ENCODE measurements around the gene LRP5.
"Not testable (repeated sequence)": the region's sequence is repeated elsewhere in the genome, so short reads cannot be mapped to it uniquely, and the experiment has no call there.

Gene LRP5

DNA sequence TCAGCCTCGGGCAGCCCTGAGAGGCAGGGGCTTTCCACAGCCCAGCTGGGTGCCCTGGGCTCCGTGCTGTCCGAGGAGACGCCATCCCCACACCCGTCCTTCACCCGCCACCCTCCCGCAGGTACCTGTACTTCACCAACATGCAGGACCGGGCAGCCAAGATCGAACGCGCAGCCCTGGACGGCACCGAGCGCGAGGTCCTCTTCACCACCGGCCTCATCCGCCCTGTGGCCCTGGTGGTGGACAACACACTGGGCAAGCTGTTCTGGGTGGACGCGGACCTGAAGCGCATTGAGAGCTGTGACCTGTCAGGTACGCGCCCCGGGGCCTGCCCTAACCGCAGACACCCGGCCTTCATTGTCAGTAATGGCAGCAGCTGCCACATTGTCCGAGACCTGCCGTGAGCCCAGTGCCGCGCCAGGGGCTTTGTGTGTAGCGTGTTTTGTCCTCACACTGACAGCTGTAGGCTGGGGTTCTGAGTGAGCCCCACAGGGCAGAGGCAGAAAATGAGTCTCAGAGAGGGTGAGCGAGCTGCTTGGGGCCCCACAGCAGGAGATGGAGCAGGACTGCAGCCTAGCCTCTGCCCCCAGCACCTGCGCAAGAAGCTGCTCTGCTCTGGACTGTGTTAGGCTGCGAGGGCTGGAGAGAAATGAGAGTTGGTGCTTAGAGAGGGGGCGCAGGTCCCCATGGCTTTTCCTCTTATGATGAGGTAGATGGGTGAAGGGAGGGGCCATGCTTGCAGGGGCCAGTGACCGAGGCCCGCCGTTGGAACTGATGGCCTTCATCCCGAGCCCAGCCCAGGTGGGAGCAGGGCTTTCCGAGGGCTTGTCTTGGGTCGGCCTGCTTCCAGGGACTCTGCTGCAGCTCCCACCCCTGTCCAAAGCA, 112.8 kb downstream of the LRP5 start:
- no peak for DNase-seq

DNA sequence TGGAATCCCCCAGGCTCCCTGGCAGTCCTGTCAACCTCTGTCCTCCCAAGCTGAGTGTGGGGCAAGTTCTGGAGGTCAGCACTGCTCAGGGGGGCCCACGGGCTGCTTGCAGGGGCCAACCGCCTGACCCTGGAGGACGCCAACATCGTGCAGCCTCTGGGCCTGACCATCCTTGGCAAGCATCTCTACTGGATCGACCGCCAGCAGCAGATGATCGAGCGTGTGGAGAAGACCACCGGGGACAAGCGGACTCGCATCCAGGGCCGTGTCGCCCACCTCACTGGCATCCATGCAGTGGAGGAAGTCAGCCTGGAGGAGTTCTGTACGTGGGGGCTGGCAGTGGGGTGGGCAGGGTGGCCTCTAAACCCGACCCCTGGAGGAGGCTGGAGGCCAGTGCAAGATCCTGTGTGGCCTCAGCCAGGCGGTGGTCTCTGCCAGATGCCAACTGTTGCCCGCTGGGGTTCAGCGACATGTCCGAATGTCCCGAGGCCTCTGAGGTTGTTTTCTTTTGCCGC, 113.5 kb downstream of the LRP5 start:
- DNase-seq: no peak

DNA sequence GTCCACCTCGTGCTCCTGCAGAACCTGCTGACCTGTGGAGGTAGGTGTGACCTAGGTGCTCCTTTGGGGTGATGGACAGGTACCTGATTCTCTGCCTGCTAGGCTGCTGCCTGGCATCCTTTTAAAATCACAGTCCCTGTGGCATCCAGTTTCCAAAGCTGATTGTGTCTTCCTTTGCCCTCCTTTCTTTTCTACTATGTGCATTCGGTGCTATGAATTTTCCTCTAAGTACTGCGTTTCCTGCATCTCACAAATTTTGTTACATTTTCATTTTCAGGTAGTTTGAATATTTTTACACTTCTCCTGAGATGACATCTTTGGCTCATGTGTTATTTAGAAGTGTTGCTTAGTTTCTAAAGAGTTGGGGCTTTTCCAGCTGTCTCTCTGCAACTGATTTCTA, 117.3 kb downstream of the LRP5 start:
- no peak for DNase-seq

DNA sequence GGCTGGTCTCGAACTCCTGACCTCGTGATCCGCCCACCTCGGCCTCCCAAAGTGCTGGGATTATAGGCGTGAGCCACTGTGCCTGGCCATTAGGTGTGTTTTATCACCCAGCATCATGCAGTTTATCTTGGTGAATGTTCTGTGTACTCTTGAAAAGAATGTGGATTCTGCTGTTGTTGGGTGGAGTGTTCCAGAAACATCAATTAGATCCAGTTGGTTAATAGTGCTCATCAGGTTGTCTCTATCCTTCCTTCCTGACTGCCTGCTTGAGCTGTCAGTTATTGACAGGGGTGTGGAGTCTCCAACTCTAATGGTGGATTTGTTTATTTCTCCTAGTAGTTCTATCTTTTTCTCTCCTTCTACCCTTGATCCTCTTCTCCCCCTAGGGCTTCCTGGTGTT, 118.0 kb downstream of the LRP5 start:
- DNase-seq: no peak

DNA sequence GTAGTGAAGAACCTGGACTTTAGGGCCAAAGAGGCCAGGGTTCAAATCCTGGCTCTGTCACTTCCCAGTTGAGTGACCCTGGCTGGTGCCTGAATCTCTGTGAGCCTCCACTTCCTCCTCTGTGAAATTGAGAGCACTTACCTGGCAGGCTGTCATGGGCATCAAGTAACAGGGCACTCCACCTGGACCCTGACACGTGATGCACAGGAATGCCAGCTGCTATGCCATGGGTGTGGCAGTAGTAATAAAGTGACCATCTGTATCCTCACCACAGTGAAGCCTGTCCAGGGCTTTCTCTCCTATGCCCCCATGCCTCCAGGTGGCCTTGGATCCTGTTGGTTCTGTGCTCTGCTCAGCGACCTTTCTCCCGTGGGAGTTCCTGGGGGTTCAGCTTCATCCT, 118.4 kb downstream of the LRP5 start:
- DNase-seq: no peak

DNA sequence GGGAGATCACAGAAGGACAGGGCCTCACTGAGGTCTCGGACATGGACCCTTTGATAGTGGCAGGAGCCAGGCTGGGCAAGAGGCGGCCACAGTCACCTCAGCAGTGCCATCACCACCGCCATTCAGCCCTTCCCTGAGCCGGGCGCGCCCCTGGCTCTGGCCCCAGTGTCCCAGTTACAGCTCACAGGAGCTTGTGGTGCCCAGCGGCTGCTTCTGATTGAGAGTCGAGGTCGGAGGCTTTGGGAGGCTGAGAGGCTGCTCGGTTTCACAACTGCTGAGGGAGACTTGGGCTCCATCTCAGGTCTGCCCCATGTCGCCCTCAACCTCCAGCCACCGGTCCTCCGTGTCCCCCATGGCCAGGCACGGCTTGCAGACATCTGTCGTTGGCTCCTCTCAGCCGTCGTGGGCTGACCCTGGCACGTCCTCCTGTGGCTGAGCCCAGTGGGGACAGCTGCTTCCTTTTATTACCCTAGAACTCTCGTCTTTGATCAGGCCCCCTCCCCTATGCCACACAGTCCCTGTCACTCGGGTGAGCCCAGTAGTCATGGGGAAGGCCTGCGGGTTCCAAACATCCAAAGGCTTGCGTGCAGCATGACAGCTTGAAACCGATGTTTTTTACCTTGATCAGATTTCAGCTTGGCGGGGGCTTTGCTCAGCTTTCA, 119.7 kb downstream of the LRP5 start:
- no peak for DNase-seq

DNA sequence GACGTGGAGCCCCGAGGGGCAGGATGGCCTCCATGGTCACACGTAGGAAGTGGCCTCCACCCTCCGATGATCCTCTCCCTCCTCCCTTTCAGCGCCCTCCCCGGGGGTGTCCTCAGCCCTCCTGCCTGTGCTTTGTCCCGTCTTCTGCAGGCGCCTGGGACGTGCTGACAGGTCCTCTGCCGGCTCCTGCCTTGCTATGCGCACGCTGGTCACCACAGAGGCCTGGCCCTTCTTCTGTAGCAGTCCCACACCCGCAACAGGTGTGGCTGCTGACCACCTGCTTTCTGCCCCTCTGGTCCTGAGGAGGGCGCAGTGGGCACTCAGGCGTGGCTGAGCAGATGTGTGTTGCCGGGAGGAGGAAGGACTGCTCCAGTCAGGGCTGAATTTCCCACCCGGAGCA, 120.5 kb downstream of the LRP5 start:
- no peak for DNase-seq

DNA sequence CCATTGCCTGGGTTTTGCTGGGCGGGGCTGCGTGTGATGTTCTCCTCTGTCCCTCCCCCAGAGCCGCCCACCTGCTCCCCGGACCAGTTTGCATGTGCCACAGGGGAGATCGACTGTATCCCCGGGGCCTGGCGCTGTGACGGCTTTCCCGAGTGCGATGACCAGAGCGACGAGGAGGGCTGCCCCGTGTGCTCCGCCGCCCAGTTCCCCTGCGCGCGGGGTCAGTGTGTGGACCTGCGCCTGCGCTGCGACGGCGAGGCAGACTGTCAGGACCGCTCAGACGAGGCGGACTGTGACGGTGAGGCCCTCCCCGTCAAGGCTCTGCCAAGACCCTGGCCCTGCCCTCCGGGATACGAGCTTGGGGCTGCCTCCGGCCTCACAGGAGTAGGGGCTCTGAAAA, 121.2 kb downstream of the LRP5 start:
- DNase-seq: no peak

DNA sequence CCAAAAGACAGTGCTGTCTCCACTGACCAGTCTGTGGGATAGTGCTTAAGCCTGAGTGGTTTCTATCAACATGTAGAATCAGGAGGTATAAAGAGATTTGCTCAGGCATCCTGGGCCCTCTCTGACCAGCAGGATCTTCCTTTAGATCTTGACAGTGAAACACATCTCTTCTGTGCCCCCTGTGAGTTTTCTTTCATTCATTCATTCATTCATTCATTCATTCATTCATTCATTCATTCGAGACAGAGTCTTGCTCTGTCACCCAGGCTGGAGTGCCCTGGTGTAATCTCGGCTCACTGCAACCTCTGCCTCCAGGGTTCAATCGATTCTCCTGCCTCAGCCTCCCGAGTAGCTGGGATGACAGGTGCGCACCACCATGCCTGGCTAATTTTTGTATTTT, 121.8 kb downstream of the LRP5 start:
- not testable (repeated sequence) for DNase-seq

DNA sequence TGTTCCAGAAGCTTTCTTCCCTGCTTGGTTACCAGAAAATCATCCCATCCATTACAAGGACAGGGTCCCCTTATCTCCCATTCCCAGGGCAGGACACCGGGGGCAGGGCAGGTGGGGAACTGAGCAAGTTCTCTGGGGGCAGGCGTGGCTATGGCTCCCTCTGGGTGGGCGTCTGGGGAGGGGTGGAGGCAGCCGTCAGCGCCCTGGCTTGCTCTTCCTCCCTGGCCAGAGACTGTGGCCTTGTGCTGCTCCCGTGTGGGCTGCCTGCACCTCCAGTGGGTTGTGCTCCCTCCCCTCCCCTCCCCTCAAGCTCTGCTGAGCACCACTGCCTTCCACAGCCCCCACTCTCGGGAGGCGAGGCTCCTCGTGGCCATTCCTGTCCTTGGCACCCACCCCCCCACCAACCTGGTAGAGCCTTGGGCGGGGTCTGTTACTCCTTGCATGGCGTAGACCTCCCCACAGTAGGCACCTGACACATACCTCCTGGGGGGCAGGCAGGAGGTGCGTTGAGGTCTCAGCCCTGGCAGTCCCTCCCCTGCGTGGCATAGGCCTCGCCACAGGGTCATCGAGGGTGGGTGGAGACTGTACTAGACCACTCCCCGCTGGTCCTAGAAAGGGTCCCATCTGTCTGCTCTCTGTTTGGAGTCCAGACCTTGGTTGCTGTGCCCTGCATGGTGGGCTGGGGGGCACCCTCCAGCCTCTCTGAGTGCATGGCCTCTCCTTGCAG, 123.9 kb downstream of the LRP5 start:
- no peak for DNase-seq

DNA sequence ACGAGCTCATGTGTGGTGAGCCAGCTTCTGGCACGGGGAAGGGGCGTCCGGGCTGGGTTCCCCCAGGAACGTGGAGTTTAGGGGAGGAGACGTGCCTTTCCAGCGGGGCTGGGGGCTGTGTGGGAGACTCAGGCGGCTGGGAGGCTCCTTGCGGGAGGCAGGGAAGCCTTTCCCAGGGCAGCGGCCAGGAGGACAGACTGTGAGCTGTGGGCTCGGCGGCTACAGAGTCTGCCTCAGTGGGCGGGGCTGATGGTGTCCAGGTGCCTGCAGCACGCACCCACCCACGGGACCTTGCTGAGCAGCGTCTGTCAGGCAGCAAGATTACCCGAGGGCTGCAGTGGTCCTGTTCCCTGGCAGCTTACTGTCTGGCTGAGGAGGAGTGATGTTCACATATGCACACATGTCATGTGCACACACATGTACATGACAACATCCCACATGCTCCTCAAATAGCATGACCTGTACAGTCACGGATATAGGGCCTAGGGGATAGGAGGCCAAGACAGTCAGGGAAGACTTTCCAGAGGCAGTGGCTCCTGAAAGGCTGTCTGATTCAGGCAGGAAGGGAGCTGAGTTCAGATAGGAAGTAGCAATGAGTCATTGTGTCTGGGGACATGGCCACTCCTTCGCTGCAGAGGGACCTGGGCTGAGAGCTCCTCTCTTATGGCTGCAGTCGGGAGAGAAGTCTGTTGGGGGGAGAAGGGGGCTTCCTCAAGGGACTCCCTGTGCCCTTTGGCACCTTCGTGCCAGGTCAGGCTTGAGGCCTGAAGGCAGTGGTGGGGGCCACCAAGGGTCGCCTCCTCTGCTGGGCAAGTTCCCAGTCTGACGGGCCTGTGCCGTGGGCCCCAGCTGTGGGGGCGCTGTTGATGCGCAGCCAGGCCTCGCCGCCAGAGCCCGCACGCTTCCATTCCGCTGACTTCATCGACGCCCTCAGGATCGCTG, 124.9 kb downstream of the LRP5 start:
- no peak for DNase-seq

DNA sequence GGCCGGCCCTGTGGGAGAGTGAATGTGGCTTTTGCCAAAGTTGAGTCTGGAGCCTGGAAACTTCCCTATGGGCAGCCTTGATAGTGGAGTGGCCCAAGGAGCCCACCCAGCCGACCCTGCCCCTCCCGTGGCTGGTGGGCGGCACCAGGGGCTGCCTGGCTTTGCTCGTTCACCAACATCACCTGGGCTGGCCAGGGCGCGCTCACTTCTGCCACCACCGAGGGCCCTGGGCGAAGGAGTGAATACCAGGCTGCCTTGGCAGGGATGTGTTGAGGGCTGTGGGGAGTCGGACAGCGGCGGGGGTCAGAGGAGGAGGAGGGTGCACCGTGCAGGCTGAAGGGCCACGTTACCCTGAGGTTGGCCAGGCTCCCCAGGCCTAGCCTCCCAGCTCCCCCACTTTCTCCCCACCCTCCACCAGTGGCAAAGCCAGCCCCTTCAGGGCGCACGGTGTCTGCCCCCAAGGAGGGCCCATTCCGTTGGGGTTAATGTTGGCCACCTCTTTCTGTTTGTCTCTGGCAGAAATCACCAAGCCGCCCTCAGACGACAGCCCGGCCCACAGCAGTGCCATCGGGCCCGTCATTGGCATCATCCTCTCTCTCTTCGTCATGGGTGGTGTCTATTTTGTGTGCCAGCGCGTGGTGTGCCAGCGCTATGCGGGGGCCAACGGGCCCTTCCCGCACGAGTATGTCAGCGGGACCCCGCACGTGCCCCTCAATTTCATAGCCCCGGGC, 125.7 kb downstream of the LRP5 start:
- no peak for DNase-seq

DNA sequence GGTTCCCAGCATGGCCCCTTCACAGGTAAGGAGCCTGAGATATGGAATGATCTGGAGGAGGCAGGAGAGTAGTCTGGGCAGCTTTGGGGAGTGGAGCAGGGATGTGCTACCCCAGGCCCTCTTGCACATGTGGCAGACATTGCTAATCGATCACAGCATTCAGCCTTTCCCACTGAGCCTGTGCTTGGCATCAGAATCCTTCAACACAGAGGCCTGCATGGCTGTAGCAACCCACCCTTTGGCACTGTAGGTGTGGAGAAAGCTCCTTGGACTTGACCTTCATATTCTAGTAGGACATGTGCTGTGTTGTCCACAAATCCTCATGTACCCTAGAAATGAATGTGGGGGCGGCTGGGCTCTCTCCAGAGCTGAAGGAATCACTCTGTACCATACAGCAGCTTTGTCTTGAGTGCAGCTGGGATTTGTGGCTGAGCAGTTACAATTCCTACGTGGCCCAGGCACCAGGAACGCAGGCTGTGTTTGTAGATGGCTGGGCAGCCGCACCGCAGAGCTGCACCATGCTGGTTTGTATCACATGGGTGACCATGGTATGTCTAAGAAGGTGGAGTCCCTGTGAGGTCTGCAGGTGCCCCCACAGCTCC, 126.4 kb downstream of the LRP5 start:
- DNase-seq: no peak

DNA sequence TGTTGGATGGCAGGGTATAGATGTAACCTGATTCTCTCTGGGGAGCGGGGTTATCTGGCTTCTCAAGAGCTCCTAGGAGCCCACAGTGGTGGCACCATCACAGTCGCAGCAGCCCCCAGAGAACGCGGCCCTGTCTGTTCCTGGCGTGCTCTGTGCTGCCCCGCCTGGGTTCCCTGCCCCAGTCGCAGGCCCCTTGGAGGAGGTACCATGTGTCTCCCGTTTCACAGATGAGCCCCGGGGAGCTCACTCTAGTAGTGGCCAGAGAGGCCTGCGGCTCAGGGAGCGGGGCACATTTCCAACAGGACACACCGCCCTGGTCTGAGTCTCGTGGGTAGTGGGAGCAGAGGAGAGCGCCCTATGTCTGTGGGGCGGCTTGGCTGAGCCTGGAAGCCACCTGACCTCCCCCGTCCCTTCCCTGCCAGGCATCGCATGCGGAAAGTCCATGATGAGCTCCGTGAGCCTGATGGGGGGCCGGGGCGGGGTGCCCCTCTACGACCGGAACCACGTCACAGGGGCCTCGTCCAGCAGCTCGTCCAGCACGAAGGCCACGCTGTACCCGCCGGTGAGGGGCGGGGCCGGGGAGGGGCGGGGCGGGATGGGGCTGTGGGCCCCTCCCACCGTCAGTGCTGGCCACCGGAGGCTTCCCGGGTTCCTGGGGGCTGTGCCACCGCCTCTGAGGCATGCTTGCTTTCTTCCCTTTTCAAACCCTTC, 127.1 kb downstream of the LRP5 start:
- DNase-seq: no peak

DNA sequence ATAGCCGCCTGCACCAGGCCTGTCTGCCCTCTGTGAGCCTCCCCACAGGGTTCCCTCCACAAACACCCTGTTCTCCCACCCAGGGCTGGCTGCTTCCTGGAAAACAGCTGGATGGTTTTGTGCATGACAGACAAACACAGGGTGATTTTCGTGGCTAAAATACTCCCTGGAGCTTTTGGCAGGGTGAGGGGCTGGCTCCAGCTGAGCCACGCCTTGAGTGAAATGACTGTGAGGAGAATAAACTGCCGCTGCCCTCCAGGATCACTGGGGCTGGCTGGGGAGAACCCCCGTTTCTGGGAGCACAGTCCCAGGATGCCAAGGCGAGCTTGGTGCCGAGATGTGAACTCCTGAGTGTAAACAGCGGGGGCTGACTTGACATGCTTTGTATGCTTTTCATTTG, 127.8 kb downstream of the LRP5 start:
- no peak for DNase-seq

DNA sequence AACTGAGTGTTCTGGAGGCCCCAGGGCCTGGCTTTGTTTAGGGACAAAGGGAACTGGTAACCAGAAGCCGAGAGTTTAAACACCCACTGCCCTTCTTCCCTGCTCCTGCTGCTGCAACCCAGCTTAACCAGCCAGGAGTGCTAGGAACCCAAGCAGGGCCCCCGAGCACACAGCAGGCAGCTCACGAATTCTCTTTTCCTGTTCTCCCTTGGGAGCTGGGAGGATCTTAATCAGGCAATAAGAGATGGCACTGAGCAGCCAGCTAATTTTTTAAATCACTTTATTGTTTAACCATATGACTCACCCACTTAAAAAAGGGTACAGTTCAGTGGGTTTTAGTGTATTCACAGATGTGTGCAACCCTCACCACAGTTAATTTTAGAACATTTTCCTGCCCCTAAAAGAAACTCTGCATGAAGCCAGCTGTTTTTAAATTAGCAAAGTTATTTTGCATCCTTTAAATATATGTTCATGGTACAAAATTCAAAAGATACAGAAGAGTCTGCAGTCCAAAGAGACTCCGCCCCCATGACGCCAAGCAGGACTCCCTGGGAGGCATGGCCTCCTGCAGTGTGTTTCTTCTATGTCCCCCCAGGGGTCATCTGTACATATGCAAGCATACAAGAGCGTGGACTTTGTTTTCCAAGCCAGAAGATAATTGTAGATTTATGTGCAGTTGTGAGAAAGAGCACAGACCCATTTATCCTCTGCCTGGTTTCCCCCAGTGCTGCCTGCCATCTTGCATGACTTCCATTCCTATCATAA, 129.3 kb downstream of the LRP5 start:
- no peak for DNase-seq

DNA sequence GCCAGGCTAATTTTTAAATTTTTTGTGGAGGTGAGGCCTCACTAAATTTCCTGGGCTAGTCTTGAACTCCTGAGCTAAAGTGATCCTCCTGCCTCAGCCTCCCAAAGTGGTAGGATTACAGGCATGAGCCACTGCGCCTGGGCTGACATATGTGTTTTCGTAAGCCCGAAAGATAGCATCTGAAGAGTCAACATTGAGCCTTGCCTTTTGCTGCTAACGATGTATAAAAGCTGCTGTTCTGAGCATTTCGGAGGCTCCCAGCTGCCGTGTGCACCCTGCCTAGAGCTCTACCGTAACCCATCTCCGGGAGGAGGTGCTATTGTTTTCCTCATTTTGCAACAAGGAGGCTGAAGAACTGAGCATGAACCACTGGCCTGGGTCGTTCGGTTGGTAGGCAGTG, 130.0 kb downstream of the LRP5 start:
- DNase-seq: no peak

DNA sequence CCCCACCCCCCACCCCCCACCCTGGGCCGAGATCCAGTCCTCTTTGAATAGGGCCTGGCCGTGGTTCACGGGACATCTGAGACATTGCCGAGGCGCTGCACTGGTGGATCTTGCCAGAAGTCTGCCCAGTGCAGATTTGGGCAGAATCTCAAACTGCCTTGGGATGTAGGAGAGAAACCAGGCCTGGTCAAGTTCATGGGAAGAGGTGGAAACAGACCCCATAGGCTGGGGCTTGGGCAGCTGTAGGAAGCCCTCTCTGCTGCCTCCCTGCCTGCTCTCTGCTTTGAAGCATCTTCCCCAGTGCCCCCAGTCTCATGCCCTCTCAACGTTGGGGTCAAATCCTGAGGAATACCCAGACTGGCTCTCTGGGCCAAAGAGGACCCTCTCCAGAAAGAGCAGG, 132.2 kb downstream of the LRP5 start:
- DNase-seq: no peak

DNA sequence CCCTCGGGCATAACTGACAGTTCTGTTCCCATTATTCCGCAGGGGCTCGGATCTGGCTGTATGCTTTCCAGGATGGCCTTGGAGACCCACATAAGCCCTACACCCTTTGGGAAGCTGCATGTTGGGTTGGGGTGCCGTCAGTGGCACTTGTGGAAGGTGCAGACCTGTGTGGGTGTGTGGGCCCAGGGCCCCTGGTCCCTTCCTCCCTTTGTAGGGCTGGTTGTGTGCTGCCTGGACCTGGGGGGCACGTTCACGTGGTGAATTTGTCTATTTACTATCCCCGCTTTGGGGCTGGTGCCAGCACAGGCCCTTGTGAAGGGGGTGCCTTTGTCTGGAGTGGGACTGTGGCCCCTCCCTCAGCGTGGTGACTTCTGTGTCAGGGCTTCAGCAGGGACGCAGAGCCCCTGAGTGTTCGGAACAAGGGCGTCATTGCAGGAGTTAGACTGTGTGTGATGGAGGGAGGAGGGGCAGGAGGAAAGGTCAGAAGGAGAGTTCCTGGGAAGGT, 133.2 kb downstream of the LRP5 start:
- no peak for DNase-seq

Data from activated CD4-positive, CD25-positive, alpha-beta regulatory T cell treated with anti-CD3 and anti-CD28 coated beads, Interleukin-2, amount 50 U/mL, for 72 hours (primary cell).